Left lobe of liver (tissue), 2 donors: Measurements from ENCODE around the gene MEPE. TPM values are rescaled to one million over a fixed set of nuclear protein-coding genes. Genes with fewer than 3 reads are reported as not detected.

Experiments used
- ATAC-seq: fragments of 200-7000 bp; cut with Tn5 transposase; one replicate; pipeline ENCODE4 v1.9.1; 2020; ENCODE audit warnings: mild to moderate bottlenecking, moderate library complexity
- DNase-seq: peaks from one replicate; pipeline ENCODE4 v3.0.0-alpha.2; 2020; ENCODE audit warnings: low spot score
- total RNA-seq: library from RNA; stranded (reverse); gene quantifications from one replicate; pipeline ENCODE4 v1.2.1, GENCODE V29; 2021
- donor health status: DM: no; HTN: no; CAD: no; lungs with moderate emphysema.
- donor health status: DM: no; HTN: yes; CAD: no.

The MEPE gene
- total RNA-seq, 1 donor from 2014 or later: not detected

DNA sequence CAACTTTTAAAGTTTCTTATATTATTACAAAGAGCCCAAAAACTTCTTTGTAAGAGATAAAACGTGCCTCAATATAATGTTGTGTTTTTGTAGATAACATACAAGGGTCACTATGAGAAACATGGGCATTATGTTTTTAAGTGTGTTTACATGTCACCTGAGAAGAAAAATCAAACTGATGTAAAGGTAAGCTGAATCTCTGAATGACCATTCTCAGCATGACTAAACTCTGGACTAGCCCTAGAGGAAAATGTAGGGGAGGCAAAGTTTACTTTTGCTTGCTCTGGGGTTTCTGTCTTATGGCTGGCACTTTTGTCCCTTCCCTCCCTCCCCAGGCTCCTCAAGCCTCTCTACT, 6.8 kb downstream of the MEPE start:
- ATAC-seq: no peak
- DNase-seq: no peak

DNA sequence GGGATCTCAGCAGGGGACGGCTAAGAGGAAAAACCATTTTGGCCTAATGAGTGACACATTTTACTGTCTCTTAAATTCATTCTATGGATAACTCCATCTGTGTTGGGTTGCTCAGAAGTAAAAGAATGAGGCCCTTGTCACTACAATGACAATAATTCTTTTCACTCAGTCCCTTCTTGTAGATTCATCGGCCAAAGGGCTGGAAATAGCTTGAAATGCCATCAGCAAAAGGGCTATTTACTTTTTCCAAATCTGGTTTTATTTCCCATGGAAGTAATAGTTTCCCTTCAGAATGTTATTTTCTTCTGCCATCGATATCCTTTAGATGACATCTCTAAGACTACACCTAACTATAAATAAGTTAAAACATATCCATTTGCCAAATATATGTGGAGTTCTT, 7.4 kb downstream of the MEPE start:
- ATAC-seq (no peak), DNase-seq (no peak)

DNA sequence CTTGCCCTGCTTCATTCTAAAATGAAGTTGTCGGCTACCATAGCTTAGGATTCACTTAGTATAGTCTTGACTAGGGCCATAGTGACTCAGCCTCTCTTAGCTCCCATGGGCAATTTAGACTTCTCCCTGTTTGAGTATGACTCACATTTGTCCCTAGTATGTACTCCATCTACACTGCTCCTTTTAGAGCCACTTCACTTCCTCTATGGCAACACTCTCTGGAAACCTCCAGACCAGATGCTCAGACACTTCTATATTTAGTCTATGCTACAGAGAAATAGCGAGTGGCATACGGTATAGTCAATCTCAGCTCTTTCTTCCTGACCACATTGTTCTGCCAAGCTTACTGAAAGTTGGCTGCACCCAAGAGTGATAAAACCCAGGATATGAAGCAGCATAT, 11.2 kb downstream of the MEPE start:
- ATAC-seq (peak; percentile 60), DNase-seq (no peak)

DNA sequence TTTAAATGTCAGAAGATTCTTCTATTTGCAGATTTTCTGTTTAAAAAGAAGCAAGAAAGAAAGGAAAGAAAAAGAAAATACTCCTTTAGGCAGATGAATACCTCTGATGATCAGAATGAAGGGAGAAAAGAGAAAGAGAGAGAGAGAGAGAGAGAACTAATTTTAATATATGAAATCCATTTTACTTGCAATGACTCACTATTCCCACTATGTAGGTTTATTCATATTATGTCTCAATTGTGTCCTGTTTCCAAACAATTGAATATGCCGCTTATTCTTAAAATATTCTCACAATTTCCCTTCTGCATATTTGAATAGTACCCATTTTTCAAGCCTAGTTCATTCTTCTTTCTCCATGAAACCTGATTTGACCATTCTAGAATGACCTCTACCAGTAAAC, 11.7 kb downstream of the MEPE start:
- DNase-seq: no peak
- no peak for ATAC-seq

DNA sequence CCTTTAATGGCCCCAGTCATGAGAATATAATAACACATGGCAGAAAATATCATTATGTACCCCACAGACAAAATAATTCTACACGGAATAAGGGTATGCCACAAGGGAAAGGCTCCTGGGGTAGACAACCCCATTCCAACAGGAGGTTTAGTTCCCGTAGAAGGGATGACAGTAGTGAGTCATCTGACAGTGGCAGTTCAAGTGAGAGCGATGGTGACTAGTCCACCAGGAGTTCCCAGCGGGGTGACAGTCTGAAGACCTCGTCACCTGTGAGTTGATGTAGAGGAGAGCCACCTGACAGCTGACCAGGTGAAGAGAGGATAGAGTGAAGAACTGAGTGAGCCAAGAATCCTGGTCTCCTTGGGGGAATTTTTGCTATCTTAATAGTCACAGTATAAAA, 13.5 kb downstream of the MEPE start:
- ATAC-seq (no peak), DNase-seq (no peak)

DNA sequence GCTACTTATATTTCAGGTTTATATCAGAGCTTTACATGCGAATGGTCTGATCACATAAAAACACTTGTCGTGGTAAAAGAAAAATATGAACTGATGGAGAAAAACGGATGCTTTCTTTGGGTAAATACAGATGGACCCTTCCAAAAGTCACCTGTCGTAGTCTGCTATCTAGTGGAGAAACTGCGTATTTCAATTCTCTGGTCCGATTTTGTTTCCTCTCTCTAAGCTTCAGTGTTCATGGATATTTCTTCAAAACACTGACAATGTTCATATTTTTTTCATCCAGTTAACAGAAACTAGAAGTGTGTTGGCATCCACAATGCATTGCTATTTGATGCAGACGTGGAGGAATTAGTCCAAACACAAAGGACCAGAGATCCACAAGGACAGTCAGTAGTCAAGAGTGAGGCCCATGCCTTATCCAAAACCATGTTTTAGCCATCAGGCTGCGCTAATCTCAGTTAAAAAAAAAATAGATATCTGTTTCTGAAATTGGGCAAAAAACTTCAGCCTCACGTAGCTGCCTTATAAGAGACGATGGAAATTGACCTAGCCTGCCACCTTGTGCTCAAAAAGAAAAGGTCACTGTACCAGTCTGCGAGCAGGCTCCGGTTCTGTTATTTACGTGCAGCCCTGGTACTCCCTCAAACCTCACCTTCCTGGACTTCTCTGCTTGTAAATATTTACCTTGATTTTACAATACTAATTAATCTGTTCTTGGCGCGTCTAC, 16.0 kb downstream of the MEPE start:
- ATAC-seq (peak; percentile 93), DNase-seq (no peak)

DNA sequence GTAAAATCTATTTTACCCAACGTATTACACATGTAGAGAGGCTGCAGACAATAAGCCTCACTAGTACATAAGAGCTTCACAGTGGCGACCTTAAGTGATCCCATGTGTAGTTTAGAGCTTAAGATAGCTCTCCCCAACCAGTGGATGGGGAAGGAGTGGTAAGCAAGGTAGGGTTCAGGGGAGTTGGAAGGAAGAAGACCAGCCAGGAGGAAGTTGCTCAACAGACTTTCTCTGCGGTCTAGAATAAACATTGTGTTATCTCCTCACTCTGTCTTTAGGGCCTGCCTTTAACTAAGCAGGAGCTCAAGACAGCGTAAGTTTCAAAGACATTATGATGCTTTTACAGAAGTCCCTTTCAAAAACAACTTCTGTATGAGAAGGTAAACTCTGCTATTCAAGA, 16.8 kb downstream of the MEPE start:
- ATAC-seq (peak; percentile 18), DNase-seq (no peak)

DNA sequence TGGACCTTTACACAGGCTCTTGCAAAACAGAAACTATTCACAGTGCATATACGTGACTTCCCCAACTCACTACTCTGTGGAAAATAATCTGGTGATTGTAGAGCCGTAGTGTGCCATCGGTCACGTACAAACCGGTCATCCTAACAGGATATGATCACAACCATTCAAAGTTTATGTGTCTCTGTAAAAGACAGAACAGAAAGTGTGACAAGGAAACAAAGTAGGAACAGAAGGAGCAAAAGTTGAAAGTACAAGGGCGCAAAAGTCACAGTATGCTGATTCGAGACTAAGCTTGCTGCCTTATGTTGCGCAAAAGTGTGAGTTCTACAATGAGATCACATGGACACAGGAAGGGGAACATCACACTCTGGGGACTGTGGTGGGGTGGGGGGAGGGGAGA, 18.6 kb downstream of the MEPE start:
- DNase-seq: no peak
- ATAC-seq: peak; percentile 21

DNA sequence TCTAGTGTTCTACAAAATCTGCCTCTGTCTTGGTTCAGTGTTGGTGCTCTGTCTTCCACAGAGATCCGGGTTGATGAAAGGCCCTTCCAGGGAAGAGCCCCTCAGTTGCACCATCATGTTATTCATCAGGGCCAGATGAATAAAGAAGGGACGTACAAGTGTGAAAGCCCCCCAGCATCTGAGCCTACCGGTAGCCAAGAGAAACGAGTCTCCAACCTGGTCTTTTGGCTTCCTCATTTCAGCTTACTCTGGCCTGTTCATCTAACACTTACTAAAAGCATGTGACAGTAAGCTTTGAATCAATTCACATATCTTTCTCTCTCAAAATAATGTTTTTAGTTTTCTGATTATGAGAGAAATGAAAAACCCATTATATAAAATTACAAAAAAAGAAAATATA, 19.2 kb downstream of the MEPE start:
- DNase-seq (no peak), ATAC-seq (no peak)

DNA sequence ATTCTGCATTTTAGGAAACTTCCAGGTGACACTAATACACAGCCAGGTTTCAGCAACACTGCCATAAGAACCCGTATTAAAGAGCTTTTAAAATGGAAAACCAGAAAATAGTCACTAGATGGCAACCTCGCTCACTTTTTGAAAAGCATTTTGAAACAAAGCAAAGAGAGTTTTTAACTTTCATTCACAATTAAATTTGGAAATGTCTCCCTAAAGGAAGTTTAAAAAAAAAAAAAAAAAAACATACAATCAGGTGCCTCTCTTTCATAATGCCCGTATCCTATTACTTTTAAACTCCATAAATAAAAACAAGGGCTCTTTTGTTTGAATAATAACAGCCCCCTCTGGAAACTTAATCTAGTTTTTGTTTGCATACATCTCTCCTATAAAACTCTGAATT, 20.3 kb downstream of the MEPE start:
- ATAC-seq: peak; percentile 64

DNA sequence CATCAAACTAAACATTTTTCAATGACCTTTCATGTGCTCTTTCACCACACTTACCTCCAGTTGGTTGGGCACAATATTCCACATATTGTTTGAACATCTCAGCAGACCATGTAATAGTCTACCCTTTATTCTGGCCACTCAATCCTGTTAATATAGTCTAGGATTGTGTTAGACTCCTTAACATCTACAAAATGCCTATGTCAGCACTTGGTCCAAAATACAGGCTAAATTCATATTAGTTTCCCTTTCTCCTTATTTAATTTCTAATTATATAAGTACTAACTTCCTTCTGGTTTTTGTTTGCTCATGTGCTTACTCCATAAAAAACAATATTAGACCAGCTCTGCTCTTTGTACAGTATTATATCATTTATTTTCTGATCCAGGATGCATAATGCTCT, 21.1 kb downstream of the MEPE start:
- DNase-seq (no peak), ATAC-seq (no peak)

More for the DNA sequence above, 20.3 kb downstream of the MEPE start:
- DNase-seq: no peak

DNA sequence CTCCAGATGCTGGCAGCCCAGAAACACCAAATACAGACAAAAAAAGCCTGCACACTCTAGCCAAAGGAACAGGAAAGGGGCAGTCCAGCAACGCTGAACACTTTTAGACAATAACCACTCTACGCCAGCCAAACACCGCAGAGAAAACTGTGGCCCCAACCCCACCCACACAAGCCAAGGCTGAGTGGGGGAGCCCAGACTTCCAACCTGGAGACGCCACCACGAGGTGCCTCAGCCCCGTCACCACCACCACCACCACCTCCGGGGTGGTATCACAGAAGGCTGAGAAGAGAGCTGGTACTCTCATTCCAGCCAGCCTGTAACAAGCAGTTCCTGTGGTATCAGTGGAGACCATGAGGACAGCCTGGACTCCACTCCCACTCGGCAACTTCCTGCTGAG, 22.8 kb downstream of the MEPE start:
- DNase-seq (no peak), ATAC-seq (no peak)

DNA sequence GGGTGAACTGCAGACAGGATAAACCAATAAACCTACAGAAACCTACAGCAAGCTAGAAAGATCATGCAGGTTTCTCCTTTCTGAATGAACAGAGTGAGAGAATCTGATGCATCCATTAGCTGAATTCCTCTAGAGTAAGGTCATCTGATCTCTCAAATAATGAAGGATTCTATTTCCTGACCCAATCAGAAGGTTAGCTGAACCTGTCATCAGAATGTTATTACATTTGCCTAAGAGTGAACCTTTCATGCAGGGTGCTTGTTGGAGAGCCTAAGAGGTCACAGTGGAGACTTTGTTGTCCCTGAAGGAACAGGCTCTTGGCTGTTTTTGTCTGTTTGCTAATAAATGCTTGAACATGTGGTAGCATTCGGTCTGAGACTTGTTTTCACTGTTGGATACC, 24.0 kb downstream of the MEPE start:
- ATAC-seq: no peak
- no peak for DNase-seq

DNA sequence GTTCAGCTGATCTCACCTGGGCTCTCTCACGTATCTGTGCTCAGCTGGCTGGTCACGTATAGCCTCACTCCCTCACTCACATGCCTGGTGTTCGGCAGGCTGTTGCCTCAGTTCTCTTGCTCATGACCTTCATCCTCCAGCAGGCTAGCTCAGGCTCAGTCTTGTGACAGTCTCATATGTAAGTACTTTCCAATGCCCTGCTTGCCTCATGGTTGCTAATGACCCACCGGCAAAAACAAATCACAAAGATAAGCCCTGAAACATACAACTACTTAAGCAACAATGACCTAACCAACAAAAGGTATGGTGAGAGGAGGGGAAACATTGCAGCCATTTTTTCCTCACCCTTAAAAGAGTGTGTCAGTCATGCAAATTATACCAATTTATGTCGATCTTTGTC, 25.0 kb downstream of the MEPE start:
- DNase-seq (no peak), ATAC-seq (no peak)

DNA sequence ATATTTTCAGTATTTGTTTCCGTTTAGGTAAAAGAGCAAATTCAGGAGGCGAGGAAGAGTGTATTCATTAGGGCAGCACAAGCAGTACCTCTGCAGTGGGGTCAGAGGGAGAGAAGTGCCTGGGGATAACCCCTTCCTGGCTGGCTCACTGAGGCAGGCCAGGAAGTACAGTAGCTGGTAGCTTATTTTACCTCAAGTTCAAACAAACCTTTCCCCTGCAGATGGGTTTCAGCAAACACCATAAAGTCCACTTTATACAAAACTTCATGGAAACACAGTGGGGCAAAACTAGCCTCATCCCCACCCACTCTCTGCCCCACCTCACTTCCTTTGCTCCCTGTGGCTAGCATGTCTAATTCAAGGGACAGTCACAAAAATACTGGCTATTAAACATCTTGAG, 29.5 kb downstream of the MEPE start:
- ATAC-seq: no peak
- DNase-seq: no peak

DNA sequence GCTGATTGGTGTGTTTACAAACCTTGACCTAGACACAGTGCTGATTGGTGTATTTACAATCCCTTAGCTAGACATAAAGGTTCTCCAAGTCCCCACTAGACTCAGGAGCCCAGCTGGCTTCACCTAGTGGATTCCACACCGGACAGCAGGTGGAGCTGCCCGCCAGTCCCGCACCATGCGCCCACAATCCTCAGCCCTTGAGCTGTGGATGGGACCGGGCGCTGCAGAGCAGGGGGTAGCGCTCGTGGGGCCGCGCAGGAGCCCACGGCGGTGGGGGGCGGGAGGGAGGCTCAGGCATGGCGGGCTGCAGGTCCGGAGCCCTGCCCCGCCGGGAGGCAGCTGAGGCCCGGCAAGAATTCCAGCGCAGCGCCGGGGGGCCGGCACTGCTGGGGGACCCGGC, 30.7 kb downstream of the MEPE start:
- DNase-seq (no peak), ATAC-seq (no peak)

DNA sequence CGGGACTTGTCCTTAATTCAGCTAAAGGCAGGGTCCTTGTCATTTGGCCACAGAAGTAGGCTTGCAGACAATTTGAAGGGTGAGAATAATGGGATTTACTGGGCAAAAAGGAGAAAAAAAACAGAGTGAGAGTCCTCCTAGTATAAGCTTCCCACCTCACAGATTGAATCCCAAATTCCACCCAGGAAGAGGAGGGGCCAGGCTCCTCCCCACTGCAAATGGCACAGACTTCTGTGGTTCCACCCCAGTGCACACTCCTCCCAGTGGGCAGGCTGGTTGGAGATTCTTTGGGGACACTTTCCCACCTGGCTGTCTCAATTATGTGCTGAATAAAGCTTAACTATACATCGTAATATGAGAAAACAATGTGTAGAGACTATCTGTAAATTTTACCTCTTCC, 31.6 kb downstream of the MEPE start:
- ATAC-seq (no peak), DNase-seq (no peak)

DNA sequence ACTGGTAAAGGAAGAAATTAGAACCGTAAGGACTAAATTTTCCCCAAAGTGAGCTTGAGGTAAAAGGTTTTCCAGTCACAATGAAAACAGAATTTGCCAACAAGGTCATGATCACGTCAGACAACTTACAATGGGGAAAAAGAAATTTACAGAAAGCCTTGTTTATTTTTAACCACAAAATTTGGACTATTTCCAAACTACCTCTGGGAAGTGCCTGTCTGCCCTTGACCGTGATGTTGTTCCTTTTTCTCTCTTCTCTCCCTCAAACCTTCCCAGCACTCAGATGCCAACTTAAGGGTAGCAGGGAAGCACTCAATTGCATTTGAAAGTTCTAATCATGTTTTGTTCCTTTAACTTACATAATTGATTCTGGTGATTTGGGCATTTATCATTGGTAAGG, 32.5 kb downstream of the MEPE start:
- ATAC-seq (peak; percentile 44), DNase-seq (no peak)

DNA sequence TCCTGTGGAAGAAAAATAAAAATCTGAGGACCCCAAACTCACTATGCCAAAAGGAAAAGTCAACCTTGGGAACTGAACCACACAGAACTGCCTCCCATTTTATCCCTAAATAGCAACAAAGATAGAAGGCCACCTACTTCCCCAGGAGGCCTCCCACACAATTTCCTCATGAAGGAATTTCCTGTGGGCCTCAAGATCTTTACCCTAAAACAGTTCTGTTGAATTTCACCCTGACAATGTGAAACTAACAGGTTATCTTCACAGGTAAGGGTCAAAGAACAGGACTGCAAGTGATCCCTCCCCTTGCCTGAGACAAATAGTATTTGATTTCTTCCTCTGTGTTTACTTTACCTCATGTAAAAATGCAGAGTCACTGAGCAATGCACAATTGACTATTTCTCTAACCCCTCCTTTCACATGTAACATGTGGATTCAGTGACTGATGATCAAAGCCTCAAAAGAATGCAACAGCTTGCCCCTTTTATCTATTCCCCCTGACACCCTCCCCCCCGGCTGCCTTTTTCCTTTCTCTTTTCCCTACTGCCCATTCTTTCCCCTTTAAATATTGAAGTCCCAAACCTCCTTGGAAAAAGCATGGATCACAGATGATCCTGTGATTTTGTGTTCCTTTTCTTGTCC, 33.3 kb downstream of the MEPE start:
- DNase-seq (no peak), ATAC-seq (peak; percentile 96)

DNA sequence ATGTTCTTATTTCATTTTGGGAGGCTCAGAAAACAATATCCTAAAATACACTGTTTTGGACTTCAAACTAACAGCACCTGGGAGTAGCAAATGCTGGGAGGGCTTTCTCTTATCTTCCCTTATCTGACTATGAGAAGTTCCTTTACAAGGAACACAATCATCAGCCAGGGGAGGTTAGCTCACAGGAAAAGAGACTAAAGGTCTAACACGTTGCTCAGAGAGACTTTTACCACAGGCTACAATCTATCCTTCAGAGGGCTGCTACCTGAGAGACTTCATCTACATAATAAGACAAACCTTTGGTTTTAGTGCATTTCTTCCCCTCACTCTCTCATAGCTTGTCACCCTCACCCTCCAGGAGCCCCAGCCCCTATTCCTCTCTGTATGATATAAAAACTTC, 35.8 kb downstream of the MEPE start:
- DNase-seq (no peak), ATAC-seq (no peak)

DNA sequence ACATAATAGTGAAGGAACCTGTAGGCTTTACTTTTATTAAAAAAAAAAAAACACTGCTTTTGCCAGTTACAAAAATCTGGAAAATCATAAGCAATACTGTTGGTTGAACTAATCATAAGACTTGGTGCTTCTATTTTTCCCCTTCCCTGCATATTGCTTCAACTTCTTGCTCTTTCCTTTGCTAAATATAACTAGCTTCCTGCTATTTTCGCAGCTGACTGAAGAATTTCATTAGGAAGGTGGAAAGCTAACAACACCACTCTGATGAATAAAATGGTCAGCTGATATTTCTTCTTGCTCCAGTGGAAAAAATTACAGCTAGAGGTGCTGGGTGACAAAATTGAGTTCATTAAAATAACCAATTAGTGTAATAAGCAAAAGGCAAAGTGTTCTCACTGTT, 39.3 kb downstream of the MEPE start:
- no peak for DNase-seq
- no peak for ATAC-seq

DNA sequence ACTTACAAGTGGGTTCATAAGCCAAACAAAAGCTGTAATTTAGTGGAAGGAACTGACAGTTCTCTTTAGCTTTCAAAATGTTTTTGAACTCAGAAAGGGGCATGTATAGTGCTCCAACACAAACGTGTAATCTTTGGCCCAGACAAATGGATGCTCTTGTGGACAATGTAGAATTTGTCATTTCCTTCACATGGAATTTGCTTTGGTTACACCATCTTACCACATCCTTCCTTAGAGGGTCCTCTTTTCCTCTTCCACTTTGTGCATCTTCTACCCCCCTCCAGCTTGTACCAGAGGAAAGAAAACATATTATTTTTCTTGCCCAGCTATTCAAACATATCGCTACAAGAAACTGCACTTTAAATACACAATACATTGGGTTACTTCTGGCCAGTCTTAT, 42.4 kb downstream of the MEPE start:
- no peak for ATAC-seq
- no peak for DNase-seq

DNA sequence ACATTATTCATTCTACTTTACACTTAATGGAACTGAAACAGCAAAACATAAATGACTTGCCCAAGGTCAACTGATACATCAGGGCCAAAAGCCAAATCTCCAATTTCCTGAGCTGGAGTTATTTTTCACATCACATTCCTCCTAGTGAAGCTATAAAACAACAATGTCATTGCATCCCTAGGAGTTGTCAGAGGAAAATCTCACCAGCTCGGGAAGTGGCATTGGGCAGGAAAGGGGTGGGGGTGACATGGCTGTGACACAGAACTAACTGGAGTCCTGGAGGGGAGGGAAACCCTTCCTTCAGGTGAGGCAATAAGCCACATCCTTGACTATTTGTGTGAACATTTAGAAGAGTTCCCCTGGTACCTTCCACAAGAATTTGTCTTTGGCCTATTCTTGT, 47.3 kb downstream of the MEPE start:
- DNase-seq (no peak), ATAC-seq (no peak)
